SK-N-MC (cell line): Measurements from ENCODE around the gene SIGLECL1.
"Not testable (repeated sequence)": the region's sequence is repeated elsewhere in the genome, so short reads cannot be mapped to it uniquely, and the experiment has no call there.

Source experiments
- DNase-seq: peaks from one replicate; pipeline ENCODE4 v3.0.0-alpha.2; 2011; ENCODE audit warnings: low read depth, low spot score
- H3K27ac ChIP-seq: fragments of 200-600 bp; sonication (generic); 2 replicates; pipeline ENCODE4 v1.5.1; 2016; ENCODE audit warnings: mixed run types
- H3K36me3 ChIP-seq: fragments of 200-600 bp; sonication (generic); 2 replicates; pipeline ENCODE4 v1.6.1; 2017; ENCODE audit warnings: antibody characterized with exemption, low read length, mixed read lengths; ENCODE audit not compliant: insufficient read depth
- H3K4me3 ChIP-seq: fragments of 200-600 bp; sonication (generic); 2 replicates; pipeline ENCODE4 v1.5.1; 2016
- H3K9ac ChIP-seq: fragments of 200-600 bp; sonication (generic); 2 replicates; pipeline ENCODE4 v1.8.0; 2017; ENCODE audit warnings: mixed run types, mixed read lengths; ENCODE audit not compliant: insufficient read length
- H3K9me3 ChIP-seq: fragments of 200-600 bp; sonication (generic); 2 replicates; pipeline ENCODE4 v1.6.1; 2017; ENCODE audit warnings: low read depth, mild to moderate bottlenecking, antibody characterized with exemption, low read length, moderate library complexity, mixed read lengths
- EZH2 ChIP-seq: fragments of 200-600 bp; sonication (generic); IDR thresholded peaks from one replicate; pipeline ENCODE4 v1.6.1; 2017; ENCODE audit warnings: antibody characterized with exemption
- FOXP2 ChIP-seq: optimal IDR thresholded peaks from 2 replicates; pipeline ENCODE3; 2011; ENCODE audit warnings: mild to moderate bottlenecking, moderate library complexity; ENCODE audit not compliant: insufficient read depth; ENCODE audit errors: extremely low read length, control extremely low read depth
- POLR2AphosphoS5 ChIP-seq: IDR thresholded peaks from 2 replicates; pipeline ENCODE4 v1.6.1; 2012; ENCODE audit warnings: mild to moderate bottlenecking, low read depth, low read length, borderline replicate concordance

Gene SIGLECL1

GRCh38 chr19:51220996-51221395 lies 29.9 kb upstream of the SIGLECL1 start:
- Histone ChIP-seq H3K27ac (no peak overlapping the region), H3K9me3 (no peaks in the 10 kb centered on the region), H3K4me3 (no peak overlapping the region), H3K36me3 (no peaks in the 10 kb centered on the region), H3K9ac (no peak overlapping the region)
- DNase-seq = no peak
- TF ChIP-seq POLR2AphosphoS5 = no peak
- no peak for TF ChIP-seq EZH2
- TF ChIP-seq FOXP2 = no peak

GRCh38 chr19:51224163-51224641 lies 26.7 kb upstream of the SIGLECL1 start:
- no peak for DNase-seq
- H3K9me3 ChIP-seq = no peaks in the 10 kb centered on the region

GRCh38 chr19:51224898-51225393 lies 25.9 kb upstream of the SIGLECL1 start, which contains the start of gene CD33:
Gene CD33 (plus strand): TSS chr19:51225080. CDS start chr19:51225119, 39 bp downstream.
- not testable (repeated sequence) for H3K9ac ChIP-seq, H3K27ac ChIP-seq, H3K36me3 ChIP-seq, H3K9me3 ChIP-seq, DNase-seq, H3K4me3 ChIP-seq

More at GRCh38 chr19:51224163-51224641, 26.7 kb upstream of the SIGLECL1 start:
- no peak for TF ChIP-seq EZH2
- no peak for TF ChIP-seq POLR2AphosphoS5
- no peak for TF ChIP-seq FOXP2
- no peak overlapping the region for H3K9ac ChIP-seq
- no peaks in the 10 kb centered on the region for H3K36me3 ChIP-seq
- no peak overlapping the region for H3K4me3 ChIP-seq
- no peak overlapping the region for H3K27ac ChIP-seq

GRCh38 chr19:51226067-51226466 lies 24.8 kb upstream of the SIGLECL1 start:
- no peak overlapping the region for H3K9ac ChIP-seq
- no peak for DNase-seq

GRCh38 chr19:51227326-51227725 lies 23.6 kb upstream of the SIGLECL1 start:
- no peak overlapping the region for H3K4me3 ChIP-seq
- H3K9me3 ChIP-seq = no peaks in the 10 kb centered on the region
- TF ChIP-seq EZH2 (no peak), FOXP2 (no peak), POLR2AphosphoS5 (no peak)
- DNase-seq = no peak
- no peak overlapping the region for H3K9ac ChIP-seq
- H3K27ac ChIP-seq = no peak overlapping the region
- H3K36me3 ChIP-seq = no peaks in the 10 kb centered on the region

More at GRCh38 chr19:51226067-51226466, 24.8 kb upstream of the SIGLECL1 start:
- TF ChIP-seq FOXP2 (no peak), POLR2AphosphoS5 (no peak), EZH2 (no peak)
- no peaks in the 10 kb centered on the region for H3K9me3 ChIP-seq
- H3K27ac ChIP-seq = no peak overlapping the region
- no peaks in the 10 kb centered on the region for H3K36me3 ChIP-seq
- H3K4me3 ChIP-seq = no peak overlapping the region

GRCh38 chr19:51227966-51228365 lies 22.9 kb upstream of the SIGLECL1 start:
- Histone ChIP-seq H3K9ac (no peak overlapping the region), H3K9me3 (no peaks in the 10 kb centered on the region), H3K4me3 (no peak overlapping the region), H3K36me3 (no peaks in the 10 kb centered on the region), H3K27ac (no peak overlapping the region)
- TF ChIP-seq EZH2 (no peak), POLR2AphosphoS5 (no peak), FOXP2 (no peak)
- no peak for DNase-seq

- H3K9me3 ChIP-seq = no peaks in the 10 kb centered on the region
- no peak overlapping the region for H3K27ac ChIP-seq
- no peak for TF ChIP-seq POLR2AphosphoS5
- TF ChIP-seq FOXP2 = no peak
- TF ChIP-seq EZH2 = no peak
- no peak overlapping the region for H3K4me3 ChIP-seq
- H3K36me3 ChIP-seq = no peaks in the 10 kb centered on the region
- no peak for DNase-seq
- no peak overlapping the region for H3K9ac ChIP-seq
Measured at GRCh38 chr19:51240866-51241265, 10.0 kb upstream of the SIGLECL1 start.

GRCh38 chr19:51242881-51243630 lies 7.8 kb upstream of the SIGLECL1 start:
- H3K9me3 ChIP-seq = no peaks in the 10 kb centered on the region
- no peak for DNase-seq
- no peak overlapping the region for H3K4me3 ChIP-seq
- H3K36me3 ChIP-seq = no peaks in the 10 kb centered on the region
- no peak overlapping the region for H3K9ac ChIP-seq
- H3K27ac ChIP-seq = no peak overlapping the region
- TF ChIP-seq POLR2AphosphoS5 = no peak
- no peak for TF ChIP-seq EZH2
- TF ChIP-seq FOXP2 = no peak
